Breast epithelium (tissue), 3 donors: ENCODE data around the gene B3GAT3.
"Not testable (repeated sequence)": the region's sequence is repeated elsewhere in the genome, so short reads cannot be mapped to it uniquely, and the experiment has no call there.

Experiments
- CTCF ChIP-seq, 3 donors: fragments of 450-650 bp; IDR thresholded peaks; one replicate each; pipeline ENCODE4 v1.5.1; 2016 to 2017; ENCODE audit warnings: antibody characterized with exemption in 3 of 3, mild to moderate bottlenecking in 3 of 3, moderate library complexity in 3 of 3
- POLR2A ChIP-seq: fragments of 450-650 bp; IDR thresholded peaks from one replicate; pipeline ENCODE4 v1.6.1; 2016; ENCODE audit warnings: antibody characterized with exemption, mild to moderate bottlenecking, moderate library complexity

- TF ChIP-seq POLR2A; CTCF (IDR thresholded peaks at IDR 0.05): not testable (repeated sequence)
These were observed 4.8 kb downstream of the B3GAT3 start for GRCh38 chr11:62616957-62617356.
